Lung (tissue), 12 donors: ENCODE results near the gene MED13L. TPM values are rescaled to one million over a fixed set of nuclear protein-coding genes. Genes with fewer than 3 reads are reported as not detected.

ENCODE experiments used
- ATAC-seq: fragments of 200-7000 bp; cut with Tn5 transposase; one replicate; pipeline ENCODE4 v1.9.1; 2020; ENCODE audit warnings: moderate number of reproducible peaks; ENCODE audit not compliant: insufficient read depth, low FRiP score
- DNase-seq, 3 donors: peaks; one replicate each; pipeline ENCODE4 v3.0.0-alpha.2; 2013 to 2017
- H3K27ac ChIP-seq, 2 donors: one replicate each; pipeline ENCODE4 v1.5.1; 2013; ENCODE audit warnings: mild to moderate bottlenecking in 2 of 2, moderate library complexity in 2 of 2, control low read depth in 1 of 2, inconsistent platforms in 1 of 2, low read depth in 1 of 2, low read length in 1 of 2
- H3K27me3 ChIP-seq, 3 donors: one replicate each; pipeline ENCODE4 v1.5.1; 2013; ENCODE audit warnings: low read length in 2 of 3; ENCODE audit not compliant: control insufficient read depth in 3 of 3, insufficient read depth in 3 of 3
- H3K36me3 ChIP-seq, 4 donors: one replicate each; pipeline ENCODE4 v1.5.1; 2013; ENCODE audit warnings: low read length in 4 of 4, mild to moderate bottlenecking in 1 of 4, moderate library complexity in 1 of 4; ENCODE audit not compliant: control insufficient read depth in 4 of 4, insufficient read depth in 4 of 4
- H3K4me1 ChIP-seq, 5 donors: one replicate each; pipeline ENCODE4 v1.5.1; 2013; ENCODE audit warnings: low read length in 5 of 5, mild to moderate bottlenecking in 2 of 5, moderate library complexity in 1 of 5; ENCODE audit not compliant: control insufficient read depth in 5 of 5, insufficient read depth in 5 of 5
- H3K4me3 ChIP-seq: one replicate; pipeline ENCODE4 v1.5.1; 2013; ENCODE audit warnings: mild to moderate bottlenecking, control low read depth, moderate library complexity
- H3K9ac ChIP-seq, 2 donors: one replicate each; pipeline ENCODE4 v1.5.1; 2013; ENCODE audit warnings: low read length in 2 of 2, control low read depth in 1 of 2; ENCODE audit not compliant: insufficient read depth in 1 of 2
- H3K9me3 ChIP-seq, 4 donors: one replicate each; pipeline ENCODE4 v1.5.1; 2013; ENCODE audit warnings: low read length in 3 of 4, mild to moderate bottlenecking in 1 of 4, moderate library complexity in 1 of 4; ENCODE audit not compliant: control insufficient read depth in 4 of 4, insufficient read depth in 3 of 4
- CTCF ChIP-seq: IDR thresholded peaks from 2 replicates; pipeline ENCODE4 v1.5.1; 2012; ENCODE audit warnings: mild to moderate bottlenecking; ENCODE audit errors: control extremely low read depth, extremely low read depth
- WGBS, 2 donors: extraction: QIAGEN DNeasy Blood & Tissue Kit; methylation state at CpG; one replicate each; pipeline ENCODE4 v1.1.7; 2013; 5-methylcytosine and 5-hydroxymethylcytosine counted together
- polyA plus RNA-seq, 2 donors: library from polyadenylated mRNA; stranded (reverse); fragments of 200-250 nt; gene quantifications; one replicate each; pipeline ENCODE4 v1.2.1, GENCODE V29; 2013
- total RNA-seq, 2 donors: library from RNA; depleted of rRNA in 1 of 2; stranded (reverse); fragments of >200 nt in 1 of 2; gene quantifications; one replicate each; pipeline ENCODE4 v1.2.1, GENCODE V29; 2014 to 2021
- donor health status: control.
- donor health status: control.
- donor health status: Bipolar disorder and iron deficiency.
- donor health status: healthy.
- donor health status: DM: yes; HTN: yes; CAD: no.

MED13L gene
- total and polyA plus RNA-seq, 4 donors, result 18.2 to 329 (median 71.4) TPM

DNA sequence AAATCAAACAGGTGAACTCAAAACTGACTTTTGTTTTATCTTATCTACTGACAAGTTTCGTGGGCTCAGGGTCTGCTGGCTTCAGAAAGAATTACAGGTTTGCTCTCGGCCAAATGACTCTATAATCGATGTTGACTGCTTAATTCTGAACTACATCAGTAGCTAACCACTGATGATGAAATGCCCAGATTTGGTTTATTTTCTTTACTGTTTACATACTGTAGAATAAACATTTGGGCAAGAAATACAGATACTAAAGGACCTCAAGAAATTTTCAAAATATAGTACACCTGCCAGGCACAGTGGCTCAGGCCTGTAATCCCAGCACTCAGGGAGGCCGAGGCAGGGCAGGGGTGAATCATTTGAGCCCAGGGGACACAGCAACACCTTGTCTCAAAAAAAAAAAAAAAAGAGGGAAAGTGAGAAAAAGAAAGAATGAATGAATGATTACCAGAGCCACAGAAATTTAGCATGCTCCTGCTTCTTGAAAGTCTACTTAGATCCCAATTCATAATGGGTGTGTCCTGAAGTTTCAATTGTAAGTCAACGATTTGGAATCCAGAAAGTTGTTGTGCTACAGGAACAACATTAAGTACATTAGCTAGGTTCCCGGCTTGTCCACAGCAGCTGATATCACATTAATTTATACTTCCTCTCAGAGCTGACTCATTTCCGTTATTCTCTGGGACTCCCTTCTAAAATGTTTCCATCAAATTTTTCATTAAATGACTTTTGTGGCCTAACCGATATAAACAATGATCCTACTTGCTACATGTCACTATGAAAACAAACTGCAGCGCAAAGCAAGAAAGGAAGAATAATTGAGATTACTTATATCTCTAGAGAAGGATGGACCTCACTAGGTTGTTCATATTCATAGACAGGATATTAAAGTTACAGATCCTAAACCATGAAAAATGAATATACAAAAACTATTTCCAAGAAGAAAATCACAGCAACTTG is 134.3 kb downstream of the MED13L start:
- Histone ChIP-seq H3K4me3 (no peak overlapping the region), H3K4me1 (peaks cover 9 to 32% (median 23%) of the 10 kb centered on the region in 5 donors), H3K27ac (peak overlapping the region in 1 of 2 donors; percentile 67), H3K27me3 (no peaks in the 10 kb centered on the region), H3K36me3 (no peaks in the 10 kb centered on the region), H3K9me3 (no peaks in the 10 kb centered on the region), H3K9ac (no peak overlapping the region)
- 33 to 36% methylated on average over 9 of the region's 9 CpGs for WGBS, 2 donors
- no peak for DNase-seq
- TF ChIP-seq CTCF, result no peak
- ATAC-seq, result peak; percentile 34

DNA sequence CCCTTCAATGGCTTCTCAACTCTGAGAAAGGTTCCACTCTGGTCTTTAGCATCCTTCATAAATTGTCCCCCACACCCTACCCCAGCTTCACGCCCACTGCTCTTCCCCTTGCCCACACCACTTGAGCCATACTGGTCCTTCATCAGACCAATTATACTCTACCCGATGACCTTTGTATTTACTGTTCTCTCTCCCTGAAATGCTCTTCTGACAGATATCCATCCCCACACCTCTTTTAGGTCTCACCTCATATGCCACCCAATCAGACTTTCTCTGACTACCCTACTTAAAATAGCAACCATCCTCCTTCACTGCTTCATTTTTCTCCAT is 135.7 kb downstream of the MED13L start:
- H3K4me1 ChIP-seq, result peaks cover 9 to 33% (median 23%) of the 10 kb centered on the region in 5 donors
- H3K27ac ChIP-seq, result no peak overlapping the region
- no peak for ATAC-seq

DNA sequence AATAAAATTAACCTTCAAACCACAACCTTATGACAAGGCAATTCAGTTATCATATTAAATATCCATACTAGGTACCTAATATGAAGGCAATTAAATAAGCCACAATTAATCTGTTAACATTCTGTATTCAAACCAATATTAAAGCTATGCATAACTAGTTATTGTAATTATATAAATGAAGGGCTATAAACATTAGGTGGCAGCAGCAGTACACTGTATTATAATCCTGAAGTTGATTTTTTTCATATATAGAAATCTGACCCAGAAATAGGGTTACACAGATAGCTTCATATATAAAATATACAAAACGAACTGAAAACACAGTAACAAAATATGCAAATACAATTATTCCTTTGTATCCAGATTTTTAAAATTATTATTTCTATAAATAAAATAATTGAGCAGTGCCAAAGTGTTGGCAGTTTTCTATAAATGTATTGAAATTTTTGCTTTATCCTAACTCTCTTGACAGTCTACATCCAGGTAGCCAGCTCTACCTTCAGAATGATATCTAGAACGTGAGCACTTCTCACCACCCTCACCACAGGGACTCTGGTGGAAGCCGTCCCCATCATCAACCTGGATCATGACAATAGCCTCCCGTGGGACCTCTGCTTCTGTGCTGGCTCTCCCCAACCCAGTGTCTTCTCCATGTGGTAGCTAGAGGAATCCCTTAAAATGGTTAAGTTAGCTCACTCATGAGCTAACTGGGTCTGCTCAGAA is 136.2 kb downstream of the MED13L start:
- H3K4me1 ChIP-seq, result peaks cover 9 to 33% (median 20%) of the 10 kb centered on the region in 5 donors
- H3K27ac ChIP-seq, result no peak overlapping the region
- no peaks in the 10 kb centered on the region for H3K27me3 ChIP-seq
- H3K9me3 ChIP-seq, result no peaks in the 10 kb centered on the region
- no peaks in the 10 kb centered on the region for H3K36me3 ChIP-seq
- no peak overlapping the region for H3K4me3 ChIP-seq
- ATAC-seq (no peak), DNase-seq (peak in 1 of 3 donors; percentile 71)
- WGBS, 2 donors, result 83 to 84% methylated on average over 4 of the region's 4 CpGs
- TF ChIP-seq CTCF, result no peak
- no peak overlapping the region for H3K9ac ChIP-seq

More for the DNA sequence above, 135.7 kb downstream of the MED13L start:
- WGBS, 2 donors, result 76 to 95% methylated on average over 2 of the region's 2 CpGs
- H3K36me3 ChIP-seq, result no peaks in the 10 kb centered on the region
- no peaks in the 10 kb centered on the region for H3K9me3 ChIP-seq
- no peak overlapping the region for H3K9ac ChIP-seq
- TF ChIP-seq CTCF, result no peak
- H3K27me3 ChIP-seq, result no peaks in the 10 kb centered on the region
- no peak overlapping the region for H3K4me3 ChIP-seq
- no peak for DNase-seq
